AG09309 (cell line): ENCODE data around the gene WBP1.
A peak's percentile ranks its signal among the peaks of the same experiment; 100 is the strongest.
"Not testable (repeated sequence)": the region's sequence is repeated elsewhere in the genome, so short reads cannot be mapped to it uniquely, and the experiment has no call there.

Experiments used
- DNase-seq: peaks from one replicate; pipeline ENCODE4 v3.0.0-alpha.2; 2010; ENCODE audit warnings: low read depth
- H3K4me3 ChIP-seq: 2 replicates; pipeline ENCODE4 v1.5.1; 2011; ENCODE audit warnings: mild to moderate bottlenecking, low read depth, low read length, moderate library complexity; ENCODE audit not compliant: control insufficient read depth
- TF ChIP-seq, protein P1 (sequence below): IDR thresholded peaks from 2 replicates; pipeline ENCODE4 v1.5.1; 2011; ENCODE audit warnings: mild to moderate bottlenecking, low read depth, low read length, inconsistent platforms; ENCODE audit not compliant: insufficient read depth, control insufficient read depth; ENCODE audit errors: missing control alignments

Gene WBP1

DNA sequence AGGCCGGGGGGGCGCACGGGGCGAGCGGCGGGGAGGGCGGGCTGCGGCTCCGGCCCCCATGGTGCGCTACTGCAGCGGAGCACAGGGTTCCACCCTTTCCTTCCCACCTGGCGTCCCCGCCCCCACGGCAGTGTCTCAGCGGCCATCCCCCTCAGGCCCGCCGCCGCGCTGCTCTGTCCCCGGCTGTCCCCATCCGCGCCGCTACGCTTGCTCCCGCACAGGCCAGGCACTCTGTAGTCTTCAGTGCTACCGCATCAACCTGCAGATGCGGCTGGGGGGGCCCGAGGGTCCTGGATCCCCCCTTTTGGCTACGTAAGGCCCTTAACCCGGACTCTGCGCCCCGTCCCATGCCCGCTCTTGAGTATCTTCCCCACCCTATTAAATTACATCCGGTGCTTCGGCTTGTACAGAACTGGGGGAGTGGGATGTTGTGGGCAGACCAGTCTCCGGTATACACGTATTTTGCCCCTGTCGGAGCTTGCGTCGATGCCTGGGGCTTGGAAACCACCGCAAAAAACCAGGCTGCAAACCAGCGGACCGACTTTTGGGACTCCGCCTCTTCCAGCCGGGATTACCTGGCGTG lies 598 bp upstream of the WBP1 start:
- TF ChIP-seq, protein P1, sequence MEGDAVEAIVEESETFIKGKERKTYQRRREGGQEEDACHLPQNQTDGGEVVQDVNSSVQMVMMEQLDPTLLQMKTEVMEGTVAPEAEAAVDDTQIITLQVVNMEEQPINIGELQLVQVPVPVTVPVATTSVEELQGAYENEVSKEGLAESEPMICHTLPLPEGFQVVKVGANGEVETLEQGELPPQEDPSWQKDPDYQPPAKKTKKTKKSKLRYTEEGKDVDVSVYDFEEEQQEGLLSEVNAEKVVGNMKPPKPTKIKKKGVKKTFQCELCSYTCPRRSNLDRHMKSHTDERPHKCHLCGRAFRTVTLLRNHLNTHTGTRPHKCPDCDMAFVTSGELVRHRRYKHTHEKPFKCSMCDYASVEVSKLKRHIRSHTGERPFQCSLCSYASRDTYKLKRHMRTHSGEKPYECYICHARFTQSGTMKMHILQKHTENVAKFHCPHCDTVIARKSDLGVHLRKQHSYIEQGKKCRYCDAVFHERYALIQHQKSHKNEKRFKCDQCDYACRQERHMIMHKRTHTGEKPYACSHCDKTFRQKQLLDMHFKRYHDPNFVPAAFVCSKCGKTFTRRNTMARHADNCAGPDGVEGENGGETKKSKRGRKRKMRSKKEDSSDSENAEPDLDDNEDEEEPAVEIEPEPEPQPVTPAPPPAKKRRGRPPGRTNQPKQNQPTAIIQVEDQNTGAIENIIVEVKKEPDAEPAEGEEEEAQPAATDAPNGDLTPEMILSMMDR: no peak
- DNase-seq: no peak
- H3K4me3 ChIP-seq: peak overlapping the region; percentile 68

DNA sequence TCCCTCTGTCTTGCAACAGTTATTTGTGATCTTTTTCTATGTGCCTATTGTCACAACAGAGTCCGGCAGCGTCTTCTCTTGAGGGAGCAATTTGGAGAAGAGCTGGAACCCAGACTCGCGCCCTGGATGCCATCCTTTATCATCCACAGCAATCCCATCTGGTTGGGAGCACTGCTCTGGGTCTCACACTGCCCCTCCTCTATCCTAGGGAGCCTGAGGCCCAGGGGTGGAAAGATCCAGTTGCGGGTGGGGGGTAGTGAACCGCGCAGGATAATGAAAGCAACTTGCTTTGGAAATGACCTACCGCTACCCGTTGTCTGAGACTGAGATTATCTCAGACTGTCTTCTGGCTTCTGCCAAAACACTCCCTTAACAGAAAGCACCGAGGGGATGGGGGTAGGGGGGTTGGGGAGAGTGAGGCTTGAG lies 713 bp downstream of the WBP1 start:
- H3K4me3 ChIP-seq: peak overlapping the region; percentile 75
- DNase-seq: no peak
- TF ChIP-seq, protein P1: no peak

DNA sequence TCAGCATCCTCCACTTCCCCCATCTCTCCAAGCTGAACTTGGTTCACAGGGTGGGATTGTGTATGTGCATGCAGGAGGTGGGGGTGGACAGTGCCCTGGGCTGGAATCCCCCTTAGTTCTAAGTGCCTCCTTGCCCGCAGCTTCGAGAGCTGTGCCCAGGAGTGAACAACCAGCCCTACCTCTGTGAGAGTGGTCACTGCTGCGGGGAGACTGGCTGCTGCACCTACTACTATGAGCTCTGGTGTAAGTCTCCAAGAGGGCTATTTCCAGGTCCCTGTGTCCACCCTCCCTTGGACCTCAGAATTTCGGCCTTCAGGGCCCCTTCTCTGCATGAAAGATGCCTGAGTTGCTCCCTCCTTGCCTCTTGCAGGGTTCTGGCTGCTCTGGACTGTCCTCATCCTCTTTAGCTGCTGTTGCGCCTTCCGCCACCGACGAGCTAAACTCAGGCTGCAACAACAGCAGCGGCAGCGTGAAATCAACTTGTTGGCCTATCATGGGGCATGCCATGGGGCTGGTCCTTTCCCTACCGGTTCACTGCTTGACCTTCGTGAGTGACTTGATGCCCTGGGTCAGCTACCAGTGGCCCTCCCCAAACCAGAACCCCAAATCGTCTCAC lies 1.4 kb downstream of the WBP1 start:
- DNase-seq: not testable (repeated sequence)
- H3K4me3 ChIP-seq: peak overlapping the region; percentile 32

DNA sequence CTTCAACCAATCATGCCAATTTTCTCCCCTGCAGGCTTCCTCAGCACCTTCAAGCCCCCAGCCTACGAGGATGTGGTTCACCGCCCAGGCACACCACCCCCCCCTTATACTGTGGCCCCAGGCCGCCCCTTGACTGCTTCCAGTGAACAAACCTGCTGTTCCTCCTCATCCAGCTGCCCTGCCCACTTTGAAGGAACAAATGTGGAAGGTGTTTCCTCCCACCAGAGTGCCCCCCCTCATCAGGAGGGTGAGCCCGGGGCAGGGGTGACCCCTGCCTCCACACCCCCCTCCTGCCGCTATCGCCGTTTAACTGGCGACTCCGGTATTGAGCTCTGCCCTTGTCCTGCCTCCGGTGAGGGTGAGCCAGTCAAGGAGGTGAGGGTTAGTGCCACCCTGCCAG lies 1.9 kb downstream of the WBP1 start:
- DNase-seq, H3K4me3 ChIP-seq: not testable (repeated sequence)

DNA sequence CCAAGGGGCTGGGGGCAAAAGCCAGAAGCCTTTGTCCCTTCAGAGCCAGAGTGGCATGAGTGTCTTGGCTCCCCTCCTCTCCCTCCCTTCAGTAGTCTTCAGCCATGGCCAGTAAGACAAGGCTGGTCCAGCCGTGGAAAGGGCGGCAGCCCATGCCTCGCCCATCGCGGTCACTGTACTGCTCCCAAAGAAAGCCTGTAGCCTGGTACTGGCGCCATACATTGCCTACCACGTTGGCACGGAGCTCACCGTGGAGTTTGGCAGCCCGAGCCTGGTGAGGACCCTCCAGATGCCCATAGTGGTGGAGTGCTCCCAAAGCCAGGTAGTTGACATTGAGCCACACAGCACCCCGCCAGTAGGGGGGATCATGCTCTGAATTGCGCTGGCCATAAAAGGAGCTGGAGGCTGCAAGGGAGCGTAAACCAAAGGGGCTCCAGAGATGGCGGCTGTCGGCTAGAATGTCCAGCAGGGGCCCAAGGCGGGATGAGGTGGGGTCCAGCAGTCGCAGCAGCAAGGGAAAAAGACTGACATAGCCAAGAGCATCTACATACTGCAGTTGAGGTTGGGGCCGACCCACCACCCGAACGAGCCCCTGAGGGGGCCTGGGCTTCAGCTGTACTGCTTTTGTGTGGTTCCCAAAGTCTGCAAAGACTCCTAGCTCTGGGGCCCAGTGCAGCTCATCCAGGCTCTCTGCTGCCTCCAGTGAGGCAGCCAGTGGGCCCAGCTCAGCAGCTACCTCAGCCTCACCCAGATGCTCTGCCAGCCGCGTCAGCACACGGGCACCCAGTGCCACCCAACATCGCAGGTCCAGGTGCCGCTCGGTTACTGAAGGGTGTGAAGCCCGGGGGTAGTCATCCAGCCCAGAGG lies 3.2 kb downstream of the WBP1 start:
- DNase-seq: no peak
- H3K4me3 ChIP-seq: no peak overlapping the region
- TF ChIP-seq, protein P1: no peak

DNA sequence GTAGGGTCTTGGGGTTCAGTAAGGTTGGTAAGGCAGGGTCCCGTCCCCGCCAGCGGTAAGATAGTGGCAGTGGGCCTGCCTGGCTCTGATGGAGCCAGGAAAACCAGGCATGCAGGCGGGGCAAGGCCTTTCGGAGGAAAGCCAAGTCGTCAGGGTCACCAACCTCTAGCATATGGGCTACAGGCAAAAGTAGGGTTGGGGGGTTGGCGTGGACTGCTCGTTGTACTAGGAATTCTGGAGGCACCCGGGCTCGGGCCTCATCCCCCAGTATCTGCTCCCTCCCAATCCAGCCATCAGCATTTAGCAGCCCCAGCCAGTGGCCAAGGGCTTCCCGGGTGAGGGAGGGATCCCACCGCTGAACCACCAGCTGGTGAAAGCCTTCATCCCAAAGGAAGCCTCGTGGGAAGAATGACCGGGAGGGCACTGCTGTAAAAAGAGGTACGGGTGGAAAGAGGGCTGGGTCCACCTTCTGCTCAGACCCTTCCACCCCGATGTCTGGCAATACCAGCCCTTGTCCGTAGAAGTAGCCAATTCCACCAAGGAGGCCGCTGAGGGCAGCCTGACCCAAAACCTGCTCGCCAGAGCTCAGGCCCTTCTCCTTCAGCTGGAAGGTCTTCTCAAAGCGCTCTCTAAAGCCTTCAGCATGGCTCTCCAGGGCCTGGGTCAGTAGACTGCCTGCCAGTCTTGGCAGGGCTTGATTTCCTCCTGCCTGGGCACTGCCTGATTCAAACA lies 4.0 kb downstream of the WBP1 start:
- no peak overlapping the region for H3K4me3 ChIP-seq
- TF ChIP-seq, protein P1: no peak
- DNase-seq: no peak

DNA sequence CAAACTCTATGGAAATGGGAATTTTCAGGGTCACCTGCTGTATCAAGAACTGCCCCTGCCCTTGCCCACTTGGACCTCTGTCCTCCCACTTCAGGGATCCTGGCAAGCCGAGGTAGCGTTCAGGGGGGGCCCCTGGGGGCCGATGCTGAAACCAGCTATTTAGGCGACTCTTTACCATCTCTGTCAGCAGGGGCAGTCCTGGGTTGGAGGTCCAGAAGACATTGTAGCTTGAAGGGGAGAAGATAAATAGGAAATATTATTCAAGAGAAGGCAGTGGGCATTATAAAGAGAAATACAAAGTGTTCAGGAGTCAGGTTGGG lies 4.5 kb downstream of the WBP1 start:
- DNase-seq: no peak
- no peak overlapping the region for H3K4me3 ChIP-seq
- TF ChIP-seq, protein P1: no peak
